ENCODE results near the gene PRXL2B.

- TF ChIP-seq, protein P1, sequence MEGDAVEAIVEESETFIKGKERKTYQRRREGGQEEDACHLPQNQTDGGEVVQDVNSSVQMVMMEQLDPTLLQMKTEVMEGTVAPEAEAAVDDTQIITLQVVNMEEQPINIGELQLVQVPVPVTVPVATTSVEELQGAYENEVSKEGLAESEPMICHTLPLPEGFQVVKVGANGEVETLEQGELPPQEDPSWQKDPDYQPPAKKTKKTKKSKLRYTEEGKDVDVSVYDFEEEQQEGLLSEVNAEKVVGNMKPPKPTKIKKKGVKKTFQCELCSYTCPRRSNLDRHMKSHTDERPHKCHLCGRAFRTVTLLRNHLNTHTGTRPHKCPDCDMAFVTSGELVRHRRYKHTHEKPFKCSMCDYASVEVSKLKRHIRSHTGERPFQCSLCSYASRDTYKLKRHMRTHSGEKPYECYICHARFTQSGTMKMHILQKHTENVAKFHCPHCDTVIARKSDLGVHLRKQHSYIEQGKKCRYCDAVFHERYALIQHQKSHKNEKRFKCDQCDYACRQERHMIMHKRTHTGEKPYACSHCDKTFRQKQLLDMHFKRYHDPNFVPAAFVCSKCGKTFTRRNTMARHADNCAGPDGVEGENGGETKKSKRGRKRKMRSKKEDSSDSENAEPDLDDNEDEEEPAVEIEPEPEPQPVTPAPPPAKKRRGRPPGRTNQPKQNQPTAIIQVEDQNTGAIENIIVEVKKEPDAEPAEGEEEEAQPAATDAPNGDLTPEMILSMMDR (IDR thresholded peaks at IDR 0.05) = no peak
- no peak for TF ChIP-seq POLR2A (IDR thresholded peaks at IDR 0.05)
Observed at GRCh38 chr1:2612591-2613365, 26.2 kb downstream of the PRXL2B start.

Data from right lobe of liver (tissue), 4 donors.